Panc1 (cell line): ENCODE results near the gene TFE3. TPM values are rescaled to one million over a fixed set of nuclear protein-coding genes. Genes with fewer than 3 reads are reported as not detected.
A peak's percentile ranks its signal among the peaks of the same experiment; 100 is the strongest.

Experiments used
- ATAC-seq: fragments of 200-7000 bp; cut with Tn5 transposase; 2 replicates; pipeline ENCODE4 v1.9.1; 2020; ENCODE audit warnings: mild to moderate bottlenecking, moderate library complexity
- BruUV-seq: library from RNA; stranded (reverse); fragments of 400-500 nt; replicated peaks from 2 replicates; lab custom pipeline; 2021; lab: Mats Ljungman, UMichigan
- CTCF ChIA-PET: fragments of 300-600 bp; sonication (Branson Sonifier 250); formaldehyde crosslinking; loops from one replicate; lab custom pipeline; 2022; ENCODE audit warnings: antibody characterized with exemption; lab: Charles Lee
- POLR2A ChIA-PET: fragments of 300-600 bp; sonication (Branson Sonifier 250); formaldehyde crosslinking; loops from one replicate; lab custom pipeline; 2022; ENCODE audit warnings: antibody characterized with exemption; lab: Charles Lee
- DNase-seq: peaks from one replicate; pipeline ENCODE4 v3.0.0-alpha.2; 2010; ENCODE audit warnings: low read depth, low spot score
- H3K27ac ChIP-seq: 2 replicates; pipeline ENCODE4 v1.5.1; 2011; ENCODE audit warnings: mild to moderate bottlenecking, low read length, inconsistent platforms
- H3K27me3 ChIP-seq: fragments of 200-500 bp; sonication (Bioruptor generic); 2 replicates; pipeline ENCODE4 v1.6.0; 2014; ENCODE audit warnings: low read length, inconsistent platforms; ENCODE audit not compliant: control insufficient read depth, insufficient read depth
- H3K36me3 ChIP-seq: fragments of 200-500 bp; sonication (Bioruptor generic); 2 replicates; pipeline ENCODE4 v1.5.1; 2014; ENCODE audit warnings: inconsistent platforms, mild to moderate bottlenecking, low read length, moderate library complexity; ENCODE audit not compliant: control insufficient read depth, insufficient read depth
- H3K4me1 ChIP-seq: 2 replicates; pipeline ENCODE4 v1.5.1; 2011; ENCODE audit warnings: inconsistent platforms, mild to moderate bottlenecking, low read length, moderate library complexity; ENCODE audit not compliant: control insufficient read depth, insufficient read depth
- H3K4me3 ChIP-seq, 2 experiments: 2 replicates each; pipeline ENCODE4 v1.5.1; 2011 to 2012; ENCODE audit warnings: low read depth in 2 of 2, low read length in 2 of 2, mild to moderate bottlenecking in 2 of 2, inconsistent platforms in 1 of 2, moderate library complexity in 1 of 2
- H3K9me3 ChIP-seq: fragments of 200-500 bp; sonication (Bioruptor generic); 2 replicates; pipeline ENCODE4 v1.5.1; 2014; ENCODE audit warnings: low read depth, mild to moderate bottlenecking, inconsistent platforms, low read length, moderate library complexity; ENCODE audit not compliant: control insufficient read depth, insufficient read depth
- POLR2AphosphoS5 ChIP-seq: IDR thresholded peaks from 2 replicates; pipeline ENCODE4 v1.6.1; 2012; ENCODE audit warnings: mild to moderate bottlenecking, low read depth, low read length, moderate library complexity
- SIN3A ChIP-seq: IDR thresholded peaks from 2 replicates; pipeline ENCODE4 v1.6.1; 2012; ENCODE audit warnings: low read depth, mild to moderate bottlenecking, low read length, moderate library complexity, borderline replicate concordance; ENCODE audit not compliant: insufficient read depth
- TCF7L2 ChIP-seq: IDR thresholded peaks from 2 replicates; pipeline ENCODE4 v1.6.1; 2011; ENCODE audit warnings: mild to moderate bottlenecking, low read depth, low read length, inconsistent platforms
- in situ Hi-C: cut with HindIII; loops from 2 replicates; pipeline ENCODE4 v1.10.0; 2016; ENCODE audit warnings: low sequenced_read_pairs, low pct_unique_long_range_greater_than_20kb
- intact Hi-C: fragments of 100-400 bp; cut with micrococcal nuclease; formaldehyde crosslinking; loops from one replicate; pipeline ENCODE4 v1.10.0; 2022; ENCODE audit not compliant: unreplicated experiment
- total RNA-seq: library from RNA; stranded (reverse); gene quantifications from one replicate; pipeline ENCODE4 v1.2.1, GENCODE V29; 2021; ENCODE audit not compliant: unreplicated experiment
- TF ChIP-seq, protein P1 (sequence below): fragments of 450-650 bp; IDR thresholded peaks from 2 replicates; pipeline ENCODE4 v1.5.1; 2017; ENCODE audit warnings: mild to moderate bottlenecking
- TF ChIP-seq, protein P2 (sequence below), 2 experiments: IDR thresholded peaks; 2 replicates each; pipeline ENCODE4 v1.6.1; 2011 to 2012; ENCODE audit warnings: low read depth in 2 of 2, control low read depth in 1 of 2, low read length in 1 of 2, mild to moderate bottlenecking in 1 of 2, moderate library complexity in 1 of 2; ENCODE audit not compliant: insufficient read depth in 1 of 2

The TFE3 gene
- total RNA-seq, 1 experiment from 2014 or later, result 45.9 TPM

DNA sequence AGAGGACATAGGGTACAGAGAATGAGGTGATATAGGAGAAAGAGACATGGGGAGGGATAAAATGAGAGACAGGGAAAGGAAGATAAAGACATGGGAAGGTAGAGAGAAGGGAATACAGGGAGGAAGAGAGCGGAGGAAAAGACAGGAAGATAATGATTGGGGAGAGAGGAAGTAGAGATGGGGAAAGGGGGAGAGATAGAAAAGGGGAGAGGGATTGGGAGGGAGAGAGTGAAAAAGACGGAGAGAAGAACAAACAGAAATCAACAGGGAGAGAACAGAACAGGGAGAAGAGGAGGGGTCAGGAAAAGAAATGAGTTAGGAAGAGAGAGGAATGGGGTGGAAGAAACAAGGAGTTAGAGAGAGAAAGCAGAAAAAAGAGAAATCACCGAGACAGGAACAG is 45.7 kb downstream of the TFE3 start:
- POLR2A ChIA-PET, result no interaction called here
- DNase-seq (no peak), ATAC-seq (no peak)
- BruUV-seq, result no TSS peak
- CTCF ChIA-PET, result no interaction called here
- no peak for TF ChIP-seq TCF7L2
- Histone ChIP-seq H3K4me1 (0 out of 2 replicates have a peak, but pooled peaks cover 3% of the 10 kb centered on the region), H3K36me3 (no peaks in the 10 kb centered on the region; the same call in none of the 2 replicates), H3K9me3 (no peaks in the 10 kb centered on the region), H3K27ac (no peak overlapping the region), H3K4me3 (no peak overlapping the region), H3K27me3 (no peaks in the 10 kb centered on the region)
- in situ Hi-C loops (no loop called here), intact Hi-C loops (no loop called here)

DNA sequence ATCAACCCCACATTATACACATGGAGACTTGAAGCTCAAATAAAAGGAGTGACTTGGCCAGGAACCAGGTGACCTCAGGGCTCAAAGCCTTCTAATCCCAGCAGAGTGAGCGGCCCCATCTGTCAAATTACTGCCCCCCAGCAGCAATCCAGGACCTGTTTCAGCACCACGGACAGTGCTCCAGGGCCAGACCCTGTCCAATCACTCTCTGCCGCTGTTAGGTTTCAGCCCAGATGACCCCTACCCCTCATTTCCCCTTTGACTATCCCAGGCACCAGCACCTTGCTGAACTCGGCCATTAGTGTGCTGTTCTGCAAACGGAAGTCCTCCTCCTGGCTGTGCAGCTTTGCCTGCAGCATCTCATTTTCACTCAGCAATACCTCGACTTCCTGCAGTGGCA is 46.2 kb downstream of the TFE3 start:
- no TSS peak for BruUV-seq
- no peaks in the 10 kb centered on the region for H3K9me3 ChIP-seq
- H3K4me3 ChIP-seq, result no peak overlapping the region
- ATAC-seq, result no peak
- ChIA-PET POLR2A (no interaction called here), CTCF (no interaction called here)
- TF ChIP-seq TCF7L2 (no peak), POLR2AphosphoS5 (no peak), SIN3A (no peak)
- TF ChIP-seq, protein P1, sequence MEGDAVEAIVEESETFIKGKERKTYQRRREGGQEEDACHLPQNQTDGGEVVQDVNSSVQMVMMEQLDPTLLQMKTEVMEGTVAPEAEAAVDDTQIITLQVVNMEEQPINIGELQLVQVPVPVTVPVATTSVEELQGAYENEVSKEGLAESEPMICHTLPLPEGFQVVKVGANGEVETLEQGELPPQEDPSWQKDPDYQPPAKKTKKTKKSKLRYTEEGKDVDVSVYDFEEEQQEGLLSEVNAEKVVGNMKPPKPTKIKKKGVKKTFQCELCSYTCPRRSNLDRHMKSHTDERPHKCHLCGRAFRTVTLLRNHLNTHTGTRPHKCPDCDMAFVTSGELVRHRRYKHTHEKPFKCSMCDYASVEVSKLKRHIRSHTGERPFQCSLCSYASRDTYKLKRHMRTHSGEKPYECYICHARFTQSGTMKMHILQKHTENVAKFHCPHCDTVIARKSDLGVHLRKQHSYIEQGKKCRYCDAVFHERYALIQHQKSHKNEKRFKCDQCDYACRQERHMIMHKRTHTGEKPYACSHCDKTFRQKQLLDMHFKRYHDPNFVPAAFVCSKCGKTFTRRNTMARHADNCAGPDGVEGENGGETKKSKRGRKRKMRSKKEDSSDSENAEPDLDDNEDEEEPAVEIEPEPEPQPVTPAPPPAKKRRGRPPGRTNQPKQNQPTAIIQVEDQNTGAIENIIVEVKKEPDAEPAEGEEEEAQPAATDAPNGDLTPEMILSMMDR, result no peak
- TF ChIP-seq, protein P2, sequence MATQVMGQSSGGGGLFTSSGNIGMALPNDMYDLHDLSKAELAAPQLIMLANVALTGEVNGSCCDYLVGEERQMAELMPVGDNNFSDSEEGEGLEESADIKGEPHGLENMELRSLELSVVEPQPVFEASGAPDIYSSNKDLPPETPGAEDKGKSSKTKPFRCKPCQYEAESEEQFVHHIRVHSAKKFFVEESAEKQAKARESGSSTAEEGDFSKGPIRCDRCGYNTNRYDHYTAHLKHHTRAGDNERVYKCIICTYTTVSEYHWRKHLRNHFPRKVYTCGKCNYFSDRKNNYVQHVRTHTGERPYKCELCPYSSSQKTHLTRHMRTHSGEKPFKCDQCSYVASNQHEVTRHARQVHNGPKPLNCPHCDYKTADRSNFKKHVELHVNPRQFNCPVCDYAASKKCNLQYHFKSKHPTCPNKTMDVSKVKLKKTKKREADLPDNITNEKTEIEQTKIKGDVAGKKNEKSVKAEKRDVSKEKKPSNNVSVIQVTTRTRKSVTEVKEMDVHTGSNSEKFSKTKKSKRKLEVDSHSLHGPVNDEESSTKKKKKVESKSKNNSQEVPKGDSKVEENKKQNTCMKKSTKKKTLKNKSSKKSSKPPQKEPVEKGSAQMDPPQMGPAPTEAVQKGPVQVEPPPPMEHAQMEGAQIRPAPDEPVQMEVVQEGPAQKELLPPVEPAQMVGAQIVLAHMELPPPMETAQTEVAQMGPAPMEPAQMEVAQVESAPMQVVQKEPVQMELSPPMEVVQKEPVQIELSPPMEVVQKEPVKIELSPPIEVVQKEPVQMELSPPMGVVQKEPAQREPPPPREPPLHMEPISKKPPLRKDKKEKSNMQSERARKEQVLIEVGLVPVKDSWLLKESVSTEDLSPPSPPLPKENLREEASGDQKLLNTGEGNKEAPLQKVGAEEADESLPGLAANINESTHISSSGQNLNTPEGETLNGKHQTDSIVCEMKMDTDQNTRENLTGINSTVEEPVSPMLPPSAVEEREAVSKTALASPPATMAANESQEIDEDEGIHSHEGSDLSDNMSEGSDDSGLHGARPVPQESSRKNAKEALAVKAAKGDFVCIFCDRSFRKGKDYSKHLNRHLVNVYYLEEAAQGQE (IDR thresholded peaks at IDR 0.05; ENCODE audit: insufficient read depth in 1 of 2, low read depth in 2 of 2, low read length in 1 of 2), result peak; percentile 91 to 92
- no peaks in the 10 kb centered on the region for H3K27me3 ChIP-seq
- H3K4me1 ChIP-seq, result 0 out of 2 replicates have a peak, but pooled peaks cover 3% of the 10 kb centered on the region
- in situ Hi-C loops, result no loop called here
- intact Hi-C loops, result no loop called here
- no peak for DNase-seq
- no peaks in the 10 kb centered on the region; the same call in none of the 2 replicates for H3K36me3 ChIP-seq
- H3K27ac ChIP-seq, result no peak overlapping the region

DNA sequence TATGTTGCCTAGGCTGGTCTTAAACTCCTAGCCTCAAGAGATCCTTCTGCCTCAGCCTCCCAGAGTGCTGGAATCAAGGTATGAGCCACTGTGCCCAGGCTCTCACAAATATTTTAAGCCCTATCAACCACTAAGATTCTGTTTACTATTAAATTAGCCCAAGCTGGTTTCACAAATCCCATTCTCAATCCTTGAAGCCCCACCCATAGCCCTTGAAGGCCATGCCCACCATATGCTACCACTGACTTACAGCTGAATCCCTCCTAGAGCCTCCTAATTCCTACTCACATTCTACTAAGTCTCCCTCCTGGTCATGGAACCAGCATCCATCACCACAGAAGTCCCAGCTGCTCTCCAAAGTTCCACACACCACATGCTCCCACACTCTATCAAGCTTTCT is 50.8 kb downstream of the TFE3 start:
- DNase-seq, result no peak
- Histone ChIP-seq H3K27me3 (no peaks in the 10 kb centered on the region), H3K27ac (no peak overlapping the region), H3K4me3 (no peak overlapping the region), H3K36me3 (no peaks in the 10 kb centered on the region; the same call in none of the 2 replicates), H3K9me3 (no peaks in the 10 kb centered on the region), H3K4me1 (no peaks in the 10 kb centered on the region)
- BruUV-seq, result no TSS peak
- ChIA-PET CTCF (no interaction called here), POLR2A (interaction anchor here (0.6 kb wide), 1 partner anchor 27 kb away, joined by 3 read pairs; no protein-coding TSS in a partner anchor)
- TF ChIP-seq, protein P2 (IDR thresholded peaks at IDR 0.05; ENCODE audit: insufficient read depth in 1 of 2, low read depth in 2 of 2, low read length in 1 of 2), result no peak
- TF ChIP-seq TCF7L2 (no peak), SIN3A (no peak), POLR2AphosphoS5 (no peak)
- TF ChIP-seq, protein P1, result no peak
- ATAC-seq, result no peak
- intact Hi-C loops (no loop called here), in situ Hi-C loops (no loop called here)
